Measurements from ENCODE around the gene PLA2G4B. TPM values are rescaled to one million over a fixed set of nuclear protein-coding genes. Genes with fewer than 3 reads are reported as not detected.
"Not testable (repeated sequence)": the region's sequence is repeated elsewhere in the genome, so short reads cannot be mapped to it uniquely, and the experiment has no call there.

PLA2G4B gene
- total RNA-seq, 1 donor from 2014 or later = 6.9 TPM

- peak within 1 kb of the TSS; percentile 82 for H3K4me3 Mint-ChIP-seq (ENCODE audit: unreplicated experiment)
- H3K4me1 Mint-ChIP-seq (ENCODE audit: unreplicated experiment) = peaks cover 13% of the 10 kb centered on the region
- H3K27ac Mint-ChIP-seq (ENCODE audit: unreplicated experiment) = peak within 1 kb of the TSS; percentile 65
- TF ChIP-seq CTCF (IDR thresholded peaks at IDR 0.05) = no peak
- no peaks in the 10 kb centered on the region for H3K9me3 Mint-ChIP-seq (ENCODE audit: unreplicated experiment)
- DNase-seq (ENCODE audit: extremely low spot score, unreplicated experiment) = peak; percentile 97
- peaks cover 11% of the 10 kb centered on the region for H3K36me3 Mint-ChIP-seq (ENCODE audit: unreplicated experiment)
- no peaks in the 10 kb centered on the region for H3K27me3 Mint-ChIP-seq (ENCODE audit: unreplicated experiment)
These were observed 10.5 kb upstream of the PLA2G4B start, which contains the start of gene JMJD7 for GRCh38 chr15:41827880-41828806. JMJD7 (plus strand) TSS chr15:41828092; CDS start chr15:41828125, 33 bp downstream.

DNA sequence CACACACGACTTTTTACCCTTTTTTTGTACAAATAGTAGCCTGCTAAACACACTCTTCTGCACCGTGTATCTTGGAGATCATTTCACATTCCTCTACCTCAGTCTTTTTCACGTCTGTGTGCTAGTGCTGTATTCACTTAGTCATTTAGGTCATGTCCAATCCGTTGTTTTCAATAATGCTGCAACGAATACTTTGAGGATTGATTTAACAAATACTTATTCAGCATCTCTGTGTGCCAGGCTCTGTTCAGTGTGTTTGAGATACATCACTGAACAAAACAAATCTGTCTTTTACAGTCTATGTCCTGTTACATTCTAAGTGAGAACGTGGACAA, 9.9 kb upstream of the PLA2G4B start:
- Mint-ChIP-seq H3K4me3 (ENCODE audit: unreplicated experiment) (peak overlapping the region; percentile 82), H3K36me3 (ENCODE audit: unreplicated experiment) (peaks cover 10% of the 10 kb centered on the region), H3K4me1 (ENCODE audit: unreplicated experiment) (peaks cover 13% of the 10 kb centered on the region), H3K27ac (ENCODE audit: unreplicated experiment) (peak overlapping the region; percentile 65), H3K9me3 (ENCODE audit: unreplicated experiment) (no peaks in the 10 kb centered on the region), H3K27me3 (ENCODE audit: unreplicated experiment) (no peaks in the 10 kb centered on the region)
- no peak for TF ChIP-seq CTCF (IDR thresholded peaks at IDR 0.05)
- no peak for DNase-seq (ENCODE audit: extremely low spot score, unreplicated experiment)

- H3K9me3 Mint-ChIP-seq (ENCODE audit: unreplicated experiment) = no peaks in the 10 kb centered on the region
- no peak for TF ChIP-seq CTCF (IDR thresholded peaks at IDR 0.05)
- peaks cover 13% of the 10 kb centered on the region for H3K4me1 Mint-ChIP-seq (ENCODE audit: unreplicated experiment)
- no peak for DNase-seq (ENCODE audit: extremely low spot score, unreplicated experiment)
- no peak overlapping the region for H3K27ac Mint-ChIP-seq (ENCODE audit: unreplicated experiment)
- H3K27me3 Mint-ChIP-seq (ENCODE audit: unreplicated experiment) = no peaks in the 10 kb centered on the region
- H3K4me3 Mint-ChIP-seq (ENCODE audit: unreplicated experiment) = no peak overlapping the region
- no peaks in the 10 kb centered on the region for H3K36me3 Mint-ChIP-seq (ENCODE audit: unreplicated experiment)
These were observed 8.5 kb upstream of the PLA2G4B start for GRCh38 chr15:41829959-41830646.

- H3K4me3 Mint-ChIP-seq (ENCODE audit: unreplicated experiment); DNase-seq (ENCODE audit: extremely low spot score, unreplicated experiment); H3K9me3 Mint-ChIP-seq (ENCODE audit: unreplicated experiment); H3K27me3 Mint-ChIP-seq (ENCODE audit: unreplicated experiment); H3K36me3 Mint-ChIP-seq (ENCODE audit: unreplicated experiment); H3K27ac Mint-ChIP-seq (ENCODE audit: unreplicated experiment): not testable (repeated sequence)
- peaks cover 24% of the 10 kb centered on the region for H3K4me1 Mint-ChIP-seq (ENCODE audit: unreplicated experiment)
These were observed 7.4 kb upstream of the PLA2G4B start for GRCh38 chr15:41831291-41831690.

GRCh38 chr15:41832208-41832607, 6.4 kb upstream of the PLA2G4B start:
- no peak overlapping the region for H3K4me3 Mint-ChIP-seq (ENCODE audit: unreplicated experiment)
- no peak for TF ChIP-seq CTCF (IDR thresholded peaks at IDR 0.05)
- H3K36me3 Mint-ChIP-seq (ENCODE audit: unreplicated experiment) = peaks cover 2% of the 10 kb centered on the region
- H3K9me3 Mint-ChIP-seq (ENCODE audit: unreplicated experiment) = no peaks in the 10 kb centered on the region
- H3K27me3 Mint-ChIP-seq (ENCODE audit: unreplicated experiment) = no peaks in the 10 kb centered on the region
- H3K4me1 Mint-ChIP-seq (ENCODE audit: unreplicated experiment) = peaks cover 25% of the 10 kb centered on the region
- DNase-seq (ENCODE audit: extremely low spot score, unreplicated experiment) = no peak
- no peak overlapping the region for H3K27ac Mint-ChIP-seq (ENCODE audit: unreplicated experiment)
